ENCODE measurements around the gene XXYLT1.

XXYLT1 gene

GRCh38 chr3:195150181-195151118 is 120.5 kb downstream of the XXYLT1 start:
- Histone ChIP-seq H3K9ac (ENCODE audit: low read length) (no peak overlapping the region), H2AFZ (ENCODE audit: low read length) (no peak overlapping the region), H3K36me3 (ENCODE audit: insufficient read depth, low read length) (no peaks in the 10 kb centered on the region), H3K9me3 (ENCODE audit: low read length) (no peaks in the 10 kb centered on the region), H3K79me2 (ENCODE audit: insufficient read depth, low read length) (no peaks in the 10 kb centered on the region), H4K20me1 (ENCODE audit: insufficient read depth, low read length) (no peaks in the 10 kb centered on the region), H3K9me2 (ENCODE audit: low read depth, low read length) (no peaks in the 10 kb centered on the region), H3K4me1 (ENCODE audit: insufficient read depth, low read length, severe bottlenecking) (peaks cover 12% of the 10 kb centered on the region), H3K4me3 (ENCODE audit: low read depth, low read length, poor library complexity, severe bottlenecking) (no peak overlapping the region), H3F3A (ENCODE audit: insufficient read depth, low read length) (no peaks in the 10 kb centered on the region), H3K27ac (ENCODE audit: low read depth, low read length, poor library complexity, severe bottlenecking) (no peak overlapping the region), H3K27me3 (ENCODE audit: insufficient read depth, low read length) (no peaks in the 10 kb centered on the region; the same call in 1 of the 2 replicates), H3K4me2 (ENCODE audit: low read length) (peak overlapping the region; percentile 10; the same call in 1 of the 2 replicates)
- no peak for TF ChIP-seq CTCF (IDR thresholded peaks at IDR 0.05; ENCODE audit: low read length)
- TF ChIP-seq EZH2 (IDR thresholded peaks at IDR 0.05; ENCODE audit: borderline replicate concordance, low read length): no peak

DNA sequence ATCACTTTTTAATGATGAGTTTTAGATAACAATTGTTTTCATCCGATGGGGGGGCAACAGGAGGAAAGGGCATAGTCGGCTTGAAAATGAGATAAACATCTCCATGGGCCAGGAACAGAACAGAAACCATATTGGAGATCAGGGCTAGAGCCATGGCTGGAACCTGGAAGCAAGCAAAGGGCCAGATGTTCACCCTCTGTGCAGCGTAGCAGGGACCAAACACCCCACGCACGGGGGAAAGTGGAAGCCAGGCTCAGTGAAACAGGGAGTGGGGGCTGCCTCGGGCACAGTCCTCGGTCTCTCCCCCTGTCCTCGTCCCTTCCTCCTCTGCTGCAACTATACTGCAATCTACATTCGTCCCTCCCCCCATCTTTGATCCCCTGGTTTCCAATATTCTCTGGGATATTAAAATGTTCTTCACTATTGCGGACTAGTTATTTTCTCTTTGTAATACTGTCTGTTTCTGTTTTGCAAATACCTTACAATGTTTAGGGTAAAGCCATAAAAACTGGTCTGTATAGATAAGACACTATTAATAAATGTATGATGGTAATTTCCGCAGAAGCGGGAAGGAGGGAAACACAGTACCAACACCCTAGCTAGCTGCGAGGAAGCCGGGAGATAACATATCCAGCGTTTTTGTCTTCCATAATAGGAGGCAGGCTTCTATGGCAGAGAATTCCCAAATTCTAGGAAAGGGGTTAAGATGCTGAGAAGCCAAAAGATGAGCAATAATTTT is 121.5 kb downstream of the XXYLT1 start:
- H3K9ac ChIP-seq (ENCODE audit: low read length): no peak overlapping the region
- no peaks in the 10 kb centered on the region for H4K20me1 ChIP-seq (ENCODE audit: insufficient read depth, low read length)
- H3K27ac ChIP-seq (ENCODE audit: low read depth, low read length, poor library complexity, severe bottlenecking): no peak overlapping the region
- TF ChIP-seq EZH2 (IDR thresholded peaks at IDR 0.05; ENCODE audit: borderline replicate concordance, low read length): no peak
- TF ChIP-seq CTCF (IDR thresholded peaks at IDR 0.05; ENCODE audit: low read length): no peak
- no peaks in the 10 kb centered on the region for H3K9me3 ChIP-seq (ENCODE audit: low read length)
- H3K4me3 ChIP-seq (ENCODE audit: low read depth, low read length, poor library complexity, severe bottlenecking): no peak overlapping the region
- peaks cover 5% of the 10 kb centered on the region for H3K4me1 ChIP-seq (ENCODE audit: insufficient read depth, low read length, severe bottlenecking)
- H2AFZ ChIP-seq (ENCODE audit: low read length): no peak overlapping the region
- no peaks in the 10 kb centered on the region for H3F3A ChIP-seq (ENCODE audit: insufficient read depth, low read length)
- no peaks in the 10 kb centered on the region for H3K9me2 ChIP-seq (ENCODE audit: low read depth, low read length)
- no peaks in the 10 kb centered on the region for H3K36me3 ChIP-seq (ENCODE audit: insufficient read depth, low read length)
- no peaks in the 10 kb centered on the region for H3K79me2 ChIP-seq (ENCODE audit: insufficient read depth, low read length)
- no peak overlapping the region for H3K4me2 ChIP-seq (ENCODE audit: low read length)
- no peaks in the 10 kb centered on the region; the same call in 1 of the 2 replicates for H3K27me3 ChIP-seq (ENCODE audit: insufficient read depth, low read length)

GRCh38 chr3:195148549-195148948 is 122.4 kb downstream of the XXYLT1 start:
- Histone ChIP-seq H3K9ac (ENCODE audit: low read length) (no peak overlapping the region), H3K4me2 (ENCODE audit: low read length) (no peak overlapping the region), H3K4me3 (ENCODE audit: low read depth, low read length, poor library complexity, severe bottlenecking) (no peak overlapping the region), H3K36me3 (ENCODE audit: insufficient read depth, low read length) (no peaks in the 10 kb centered on the region), H4K20me1 (ENCODE audit: insufficient read depth, low read length) (no peaks in the 10 kb centered on the region), H2AFZ (ENCODE audit: low read length) (no peak overlapping the region), H3K27ac (ENCODE audit: low read depth, low read length, poor library complexity, severe bottlenecking) (no peak overlapping the region), H3F3A (ENCODE audit: insufficient read depth, low read length) (no peaks in the 10 kb centered on the region), H3K4me1 (ENCODE audit: insufficient read depth, low read length, severe bottlenecking) (peaks cover 5% of the 10 kb centered on the region), H3K79me2 (ENCODE audit: insufficient read depth, low read length) (no peaks in the 10 kb centered on the region), H3K27me3 (ENCODE audit: insufficient read depth, low read length) (no peaks in the 10 kb centered on the region; the same call in 1 of the 2 replicates), H3K9me2 (ENCODE audit: low read depth, low read length) (no peaks in the 10 kb centered on the region), H3K9me3 (ENCODE audit: low read length) (no peaks in the 10 kb centered on the region)
- no peak for TF ChIP-seq CTCF (IDR thresholded peaks at IDR 0.05; ENCODE audit: low read length)
